ENCODE data around the gene CACNA1H. TPM values are rescaled to one million over a fixed set of nuclear protein-coding genes. Genes with fewer than 3 reads are reported as not detected.

CACNA1H gene
- total RNA-seq, 1 experiment from 2014 or later: 31.1 TPM

DNA sequence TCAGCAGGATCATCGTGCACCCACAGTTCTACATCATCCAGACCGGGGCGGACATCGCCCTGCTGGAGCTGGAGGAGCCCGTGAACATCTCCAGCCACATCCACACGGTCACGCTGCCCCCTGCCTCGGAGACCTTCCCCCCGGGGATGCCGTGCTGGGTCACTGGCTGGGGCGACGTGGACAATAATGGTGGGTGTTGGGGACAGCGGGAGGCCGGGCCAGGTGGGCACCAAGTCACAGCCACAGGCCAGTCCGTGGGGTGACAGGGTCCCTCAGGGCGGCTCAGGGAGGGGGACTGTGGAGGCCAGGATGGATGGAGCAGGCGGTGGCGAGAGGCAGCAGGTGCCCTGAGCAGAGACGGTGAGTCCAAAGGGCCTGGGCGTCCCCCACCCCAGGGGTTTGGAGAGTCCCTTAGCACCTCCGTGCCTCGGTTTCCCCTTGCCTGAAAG lies 104.0 kb downstream of the CACNA1H start:
- Histone ChIP-seq H3K4me3 (ENCODE audit: low read depth in 2 of 2, low read length in 2 of 2) (no peak overlapping the region), H3K27ac (ENCODE audit: low read length) (no peak overlapping the region), H3K27me3 (ENCODE audit: control insufficient read depth, insufficient read depth, low read length) (no peaks in the 10 kb centered on the region), H3K36me3 (ENCODE audit: control insufficient read depth, insufficient read depth, low read length) (no peaks in the 10 kb centered on the region), H3K4me1 (ENCODE audit: control insufficient read depth, insufficient read depth, low read length) (no peaks in the 10 kb centered on the region; the same call in 1 of the 2 replicates), H3K9me3 (ENCODE audit: control insufficient read depth, insufficient read depth, low read depth, low read length) (no peaks in the 10 kb centered on the region)
- CTCF ChIA-PET: no interaction called here
- POLR2A ChIA-PET: no interaction called here
- no peak for ATAC-seq
- intact Hi-C loops (cut with micrococcal nuclease; ENCODE audit: unreplicated experiment) (no loop called here), in situ Hi-C loops (cut with HindIII; ENCODE audit: low pct_unique_long_range_greater_than_20kb, low sequenced_read_pairs) (no loop called here)
- BruUV-seq (replicated peaks): no TSS peak
- no peak for DNase-seq (ENCODE audit: low read depth, low spot score)
- TF ChIP-seq TCF7L2 (IDR thresholded peaks at IDR 0.05; ENCODE audit: low read depth, low read length): no peak
- TF ChIP-seq, protein P1, sequence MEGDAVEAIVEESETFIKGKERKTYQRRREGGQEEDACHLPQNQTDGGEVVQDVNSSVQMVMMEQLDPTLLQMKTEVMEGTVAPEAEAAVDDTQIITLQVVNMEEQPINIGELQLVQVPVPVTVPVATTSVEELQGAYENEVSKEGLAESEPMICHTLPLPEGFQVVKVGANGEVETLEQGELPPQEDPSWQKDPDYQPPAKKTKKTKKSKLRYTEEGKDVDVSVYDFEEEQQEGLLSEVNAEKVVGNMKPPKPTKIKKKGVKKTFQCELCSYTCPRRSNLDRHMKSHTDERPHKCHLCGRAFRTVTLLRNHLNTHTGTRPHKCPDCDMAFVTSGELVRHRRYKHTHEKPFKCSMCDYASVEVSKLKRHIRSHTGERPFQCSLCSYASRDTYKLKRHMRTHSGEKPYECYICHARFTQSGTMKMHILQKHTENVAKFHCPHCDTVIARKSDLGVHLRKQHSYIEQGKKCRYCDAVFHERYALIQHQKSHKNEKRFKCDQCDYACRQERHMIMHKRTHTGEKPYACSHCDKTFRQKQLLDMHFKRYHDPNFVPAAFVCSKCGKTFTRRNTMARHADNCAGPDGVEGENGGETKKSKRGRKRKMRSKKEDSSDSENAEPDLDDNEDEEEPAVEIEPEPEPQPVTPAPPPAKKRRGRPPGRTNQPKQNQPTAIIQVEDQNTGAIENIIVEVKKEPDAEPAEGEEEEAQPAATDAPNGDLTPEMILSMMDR (IDR thresholded peaks at IDR 0.05): no peak
- no peak for TF ChIP-seq POLR2AphosphoS5 (IDR thresholded peaks at IDR 0.05; ENCODE audit: low read depth, low read length)

DNA sequence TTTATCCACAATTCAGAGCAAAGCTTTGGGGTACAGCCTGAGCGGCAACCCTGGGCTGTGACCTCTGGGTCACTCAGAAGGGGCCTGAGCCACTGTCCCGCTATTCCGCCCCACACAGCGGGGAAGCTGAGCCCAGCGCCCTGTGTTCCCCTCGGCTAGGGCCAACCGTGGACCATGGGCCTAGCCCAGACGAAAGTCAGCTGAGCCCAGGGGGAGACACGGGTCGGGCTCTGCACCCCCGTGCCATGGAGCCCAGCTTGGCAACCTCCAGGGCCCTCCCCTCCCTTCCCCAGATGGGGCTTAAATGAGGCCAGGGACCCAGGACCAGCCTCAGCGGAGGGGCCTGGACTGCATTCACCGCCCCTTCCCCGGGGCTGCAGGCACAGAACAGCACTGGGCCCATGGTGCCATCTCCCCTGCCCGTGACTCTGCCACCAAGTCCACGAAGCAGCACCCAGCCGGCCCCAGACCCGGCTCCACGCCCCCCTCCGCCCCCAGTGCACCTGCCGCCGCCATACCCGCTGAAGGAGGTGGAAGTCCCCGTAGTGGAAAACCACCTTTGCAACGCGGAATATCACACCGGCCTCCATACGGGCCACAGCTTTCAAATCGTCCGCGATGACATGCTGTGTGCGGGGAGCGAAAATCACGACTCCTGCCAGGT lies 104.8 kb downstream of the CACNA1H start:
- H3K36me3 ChIP-seq (ENCODE audit: control insufficient read depth, insufficient read depth, low read length): no peaks in the 10 kb centered on the region
- TF ChIP-seq, protein P2, sequence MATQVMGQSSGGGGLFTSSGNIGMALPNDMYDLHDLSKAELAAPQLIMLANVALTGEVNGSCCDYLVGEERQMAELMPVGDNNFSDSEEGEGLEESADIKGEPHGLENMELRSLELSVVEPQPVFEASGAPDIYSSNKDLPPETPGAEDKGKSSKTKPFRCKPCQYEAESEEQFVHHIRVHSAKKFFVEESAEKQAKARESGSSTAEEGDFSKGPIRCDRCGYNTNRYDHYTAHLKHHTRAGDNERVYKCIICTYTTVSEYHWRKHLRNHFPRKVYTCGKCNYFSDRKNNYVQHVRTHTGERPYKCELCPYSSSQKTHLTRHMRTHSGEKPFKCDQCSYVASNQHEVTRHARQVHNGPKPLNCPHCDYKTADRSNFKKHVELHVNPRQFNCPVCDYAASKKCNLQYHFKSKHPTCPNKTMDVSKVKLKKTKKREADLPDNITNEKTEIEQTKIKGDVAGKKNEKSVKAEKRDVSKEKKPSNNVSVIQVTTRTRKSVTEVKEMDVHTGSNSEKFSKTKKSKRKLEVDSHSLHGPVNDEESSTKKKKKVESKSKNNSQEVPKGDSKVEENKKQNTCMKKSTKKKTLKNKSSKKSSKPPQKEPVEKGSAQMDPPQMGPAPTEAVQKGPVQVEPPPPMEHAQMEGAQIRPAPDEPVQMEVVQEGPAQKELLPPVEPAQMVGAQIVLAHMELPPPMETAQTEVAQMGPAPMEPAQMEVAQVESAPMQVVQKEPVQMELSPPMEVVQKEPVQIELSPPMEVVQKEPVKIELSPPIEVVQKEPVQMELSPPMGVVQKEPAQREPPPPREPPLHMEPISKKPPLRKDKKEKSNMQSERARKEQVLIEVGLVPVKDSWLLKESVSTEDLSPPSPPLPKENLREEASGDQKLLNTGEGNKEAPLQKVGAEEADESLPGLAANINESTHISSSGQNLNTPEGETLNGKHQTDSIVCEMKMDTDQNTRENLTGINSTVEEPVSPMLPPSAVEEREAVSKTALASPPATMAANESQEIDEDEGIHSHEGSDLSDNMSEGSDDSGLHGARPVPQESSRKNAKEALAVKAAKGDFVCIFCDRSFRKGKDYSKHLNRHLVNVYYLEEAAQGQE (IDR thresholded peaks at IDR 0.05; ENCODE audit: insufficient read depth in 1 of 2, low read depth in 2 of 2, low read length in 1 of 2): no peak
- TF ChIP-seq, protein P1 (IDR thresholded peaks at IDR 0.05): no peak
- TF ChIP-seq POLR2AphosphoS5 (IDR thresholded peaks at IDR 0.05; ENCODE audit: low read depth, low read length) (no peak), SIN3A (IDR thresholded peaks at IDR 0.05; ENCODE audit: borderline replicate concordance, insufficient read depth, low read depth, low read length) (no peak), TCF7L2 (IDR thresholded peaks at IDR 0.05; ENCODE audit: low read depth, low read length) (no peak)
- ChIA-PET CTCF (no interaction called here), POLR2A (no interaction called here)
- in situ Hi-C loops (cut with HindIII; ENCODE audit: low pct_unique_long_range_greater_than_20kb, low sequenced_read_pairs) (no loop called here), intact Hi-C loops (cut with micrococcal nuclease; ENCODE audit: unreplicated experiment) (no loop called here)
- H3K4me1 ChIP-seq (ENCODE audit: control insufficient read depth, insufficient read depth, low read length): no peaks in the 10 kb centered on the region; the same call in 1 of the 2 replicates
- no TSS peak for BruUV-seq (replicated peaks)
- DNase-seq (ENCODE audit: low read depth, low spot score) (no peak), ATAC-seq (0 out of 2 replicates have a peak, but pooled peaks have one; percentile 2)
- no peaks in the 10 kb centered on the region for H3K9me3 ChIP-seq (ENCODE audit: control insufficient read depth, insufficient read depth, low read depth, low read length)
- no peak overlapping the region for H3K27ac ChIP-seq (ENCODE audit: low read length)
- no peak overlapping the region for H3K4me3 ChIP-seq (ENCODE audit: low read depth in 2 of 2, low read length in 2 of 2)
- no peaks in the 10 kb centered on the region for H3K27me3 ChIP-seq (ENCODE audit: control insufficient read depth, insufficient read depth, low read length)
